Measurements from ENCODE around the gene KISS1. TPM values are rescaled to one million over a fixed set of nuclear protein-coding genes. Genes with fewer than 3 reads are reported as not detected.

The KISS1 gene
- total and polyA plus RNA-seq, 2 of the 4 experiments (the other 2 are of a cell fraction): 11.7 to 27.3 TPM

DNA sequence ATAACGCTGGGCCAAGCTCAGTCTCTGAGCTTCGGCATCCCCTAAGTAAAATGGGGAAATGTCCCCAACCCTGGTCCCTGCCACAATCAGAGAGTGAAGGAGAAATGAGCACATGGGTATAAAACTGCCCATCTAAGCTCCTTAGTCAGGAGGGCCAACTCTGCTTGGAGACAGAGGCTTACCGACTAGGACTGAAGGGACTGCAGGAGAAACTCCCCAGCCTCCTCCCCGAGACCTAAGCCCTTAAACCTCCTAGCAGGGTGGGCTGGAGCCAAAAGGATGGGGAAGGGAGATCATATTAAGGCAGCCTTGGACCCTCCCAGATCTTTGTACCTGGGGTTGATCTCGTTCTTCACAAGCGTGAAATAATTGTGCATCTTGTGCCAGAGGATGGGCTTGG, 50.0 kb downstream of the KISS1 start:
- no peak overlapping the region for H4K5ac ChIP-seq (ENCODE audit: low read depth, low read length)
- DNase-seq: no peak
- in situ Hi-C loops (cut with MboI; ENCODE audit: low sequenced_read_pairs): no loop called here

More for the DNA sequence above, 50.0 kb downstream of the KISS1 start:
- Histone ChIP-seq H3K18ac (ENCODE audit: low read depth, low read length) (no peak overlapping the region), H4K91ac (ENCODE audit: insufficient read depth, low read depth, low read length) (no peak overlapping the region), H3K27ac (ENCODE audit: insufficient read depth, low read length) (no peak overlapping the region), H4K20me1 (ENCODE audit: insufficient read depth, low read length) (no peaks in the 10 kb centered on the region), H3K4me3 (ENCODE audit: insufficient read depth, low read depth, low read length) (no peak overlapping the region), H3K27me3 (ENCODE audit: control insufficient read depth, insufficient read depth, low read length) (no peaks in the 10 kb centered on the region), H3K9me1 (ENCODE audit: insufficient read depth, low read length) (no peaks in the 10 kb centered on the region), H3K4me1 (ENCODE audit: control insufficient read depth, insufficient read depth, low read length) (peaks cover 2% of the 10 kb centered on the region; the same call in 1 of the 2 replicates), H3K9me3 (ENCODE audit: control insufficient read depth, insufficient read depth, low read length) (no peaks in the 10 kb centered on the region), H3K9ac (ENCODE audit: low read depth, low read length) (no peak overlapping the region), H2AK5ac (ENCODE audit: low read depth, low read length) (no peak overlapping the region), H2BK120ac (ENCODE audit: low read depth, low read length) (no peak overlapping the region), H2AK9ac (replicated peaks; ENCODE audit: low read depth, low read length, poor library complexity) (no peak overlapping the region), H3K56ac (ENCODE audit: extremely low read depth, insufficient read depth, low read length) (no peak overlapping the region), H2BK20ac (ENCODE audit: low read depth, low read length) (no peak overlapping the region), H3K79me1 (ENCODE audit: low read depth in 1 of 2, low read length in 2 of 2) (peaks cover 0 to 2% of the 10 kb centered on the region in 2 experiments; a peak in 2 of 4 replicates), H3K4ac (ENCODE audit: low read depth, low read length) (no peak overlapping the region), H3K23ac (ENCODE audit: low read depth, low read length) (no peak overlapping the region), H3K4me2 (ENCODE audit: low read depth, low read length) (no peak overlapping the region), H2AFZ (replicated peaks; ENCODE audit: low read length, poor library complexity) (no peak overlapping the region), H3K36me3 (ENCODE audit: control insufficient read depth, insufficient read depth, low read length) (peaks cover 12% of the 10 kb centered on the region), H4K8ac (ENCODE audit: low read depth in 2 of 2, low read length in 2 of 2) (no peak overlapping the region), H2BK15ac (ENCODE audit: low read depth, low read length) (no peak overlapping the region), H3K14ac (replicated peaks; ENCODE audit: low read depth, low read length) (no peak overlapping the region), H2BK5ac (ENCODE audit: low read depth, low read length, poor library complexity, severe bottlenecking) (no peak overlapping the region)
- dilution Hi-C loops (cut with HindIII; ENCODE audit: low sequenced_read_pairs, unreplicated experiment) (loop anchor here (25.0 kb wide), 1 partner anchor 284 kb away; the partner anchor contains the start of gene SNRPE), intact Hi-C loops (cut with micrococcal nuclease) (no loop called here)
- no CpG with 5 or more reads among the region's 6 CpGs for WGBS, 2 experiments (ENCODE audit: extremely low coverage in 2 of 2, insufficient read length in 1 of 2)
- ChIA-PET POLR2A (ENCODE audit: unreplicated experiment) (no interaction called here), CTCF (no interaction called here)
- BruUV-seq (replicated peaks): no TSS peak
- no peak for ATAC-seq (ENCODE audit: low read depth)
- TF ChIP-seq BHLHE40 (IDR thresholded peaks at IDR 0.05; ENCODE audit: low read depth, low read length): no peak
- no peak for TF ChIP-seq RFX5 (IDR thresholded peaks at IDR 0.05; ENCODE audit: low read depth, low read length)
- TF ChIP-seq, protein P1, sequence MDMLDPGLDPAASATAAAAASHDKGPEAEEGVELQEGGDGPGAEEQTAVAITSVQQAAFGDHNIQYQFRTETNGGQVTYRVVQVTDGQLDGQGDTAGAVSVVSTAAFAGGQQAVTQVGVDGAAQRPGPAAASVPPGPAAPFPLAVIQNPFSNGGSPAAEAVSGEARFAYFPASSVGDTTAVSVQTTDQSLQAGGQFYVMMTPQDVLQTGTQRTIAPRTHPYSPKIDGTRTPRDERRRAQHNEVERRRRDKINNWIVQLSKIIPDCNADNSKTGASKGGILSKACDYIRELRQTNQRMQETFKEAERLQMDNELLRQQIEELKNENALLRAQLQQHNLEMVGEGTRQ (IDR thresholded peaks at IDR 0.05; ENCODE audit: low read depth, low read length): no peak
- TF ChIP-seq POLR2A (IDR thresholded peaks at IDR 0.05; ENCODE audit: low read depth, low read length): no peak
- no peak for TF ChIP-seq RAD21 (IDR thresholded peaks at IDR 0.05; ENCODE audit: low read length)
- TF ChIP-seq MAFK (IDR thresholded peaks at IDR 0.05; ENCODE audit: low read depth, low read length): no peak
- TF ChIP-seq, protein P2, sequence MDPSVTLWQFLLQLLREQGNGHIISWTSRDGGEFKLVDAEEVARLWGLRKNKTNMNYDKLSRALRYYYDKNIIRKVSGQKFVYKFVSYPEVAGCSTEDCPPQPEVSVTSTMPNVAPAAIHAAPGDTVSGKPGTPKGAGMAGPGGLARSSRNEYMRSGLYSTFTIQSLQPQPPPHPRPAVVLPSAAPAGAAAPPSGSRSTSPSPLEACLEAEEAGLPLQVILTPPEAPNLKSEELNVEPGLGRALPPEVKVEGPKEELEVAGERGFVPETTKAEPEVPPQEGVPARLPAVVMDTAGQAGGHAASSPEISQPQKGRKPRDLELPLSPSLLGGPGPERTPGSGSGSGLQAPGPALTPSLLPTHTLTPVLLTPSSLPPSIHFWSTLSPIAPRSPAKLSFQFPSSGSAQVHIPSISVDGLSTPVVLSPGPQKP (IDR thresholded peaks at IDR 0.05; ENCODE audit: borderline replicate concordance, low read depth, low read length): no peak
- TF ChIP-seq NFE2L2 (IDR thresholded peaks at IDR 0.05; ENCODE audit: low read depth, low read length): no peak
- no peak for TF ChIP-seq RCOR1 (IDR thresholded peaks at IDR 0.05; ENCODE audit: insufficient replicate concordance, low read length)
- TF ChIP-seq CHD1 (IDR thresholded peaks at IDR 0.05; ENCODE audit: low read depth, low read length): no peak
- TF ChIP-seq CEBPB (IDR thresholded peaks at IDR 0.05; ENCODE audit: low read depth, low read length): no peak
- no peak for TF ChIP-seq MXI1 (IDR thresholded peaks at IDR 0.05; ENCODE audit: borderline replicate concordance, low read depth, low read length)
- no peak for TF ChIP-seq FOS (IDR thresholded peaks at IDR 0.05; ENCODE audit: low read depth, low read length)
- no peak for TF ChIP-seq SMC3 (IDR thresholded peaks at IDR 0.05; ENCODE audit: low read depth, low read length)
- TF ChIP-seq MAZ (IDR thresholded peaks at IDR 0.05; ENCODE audit: borderline replicate concordance, low read depth, low read length): no peak
- TF ChIP-seq, protein P3, sequence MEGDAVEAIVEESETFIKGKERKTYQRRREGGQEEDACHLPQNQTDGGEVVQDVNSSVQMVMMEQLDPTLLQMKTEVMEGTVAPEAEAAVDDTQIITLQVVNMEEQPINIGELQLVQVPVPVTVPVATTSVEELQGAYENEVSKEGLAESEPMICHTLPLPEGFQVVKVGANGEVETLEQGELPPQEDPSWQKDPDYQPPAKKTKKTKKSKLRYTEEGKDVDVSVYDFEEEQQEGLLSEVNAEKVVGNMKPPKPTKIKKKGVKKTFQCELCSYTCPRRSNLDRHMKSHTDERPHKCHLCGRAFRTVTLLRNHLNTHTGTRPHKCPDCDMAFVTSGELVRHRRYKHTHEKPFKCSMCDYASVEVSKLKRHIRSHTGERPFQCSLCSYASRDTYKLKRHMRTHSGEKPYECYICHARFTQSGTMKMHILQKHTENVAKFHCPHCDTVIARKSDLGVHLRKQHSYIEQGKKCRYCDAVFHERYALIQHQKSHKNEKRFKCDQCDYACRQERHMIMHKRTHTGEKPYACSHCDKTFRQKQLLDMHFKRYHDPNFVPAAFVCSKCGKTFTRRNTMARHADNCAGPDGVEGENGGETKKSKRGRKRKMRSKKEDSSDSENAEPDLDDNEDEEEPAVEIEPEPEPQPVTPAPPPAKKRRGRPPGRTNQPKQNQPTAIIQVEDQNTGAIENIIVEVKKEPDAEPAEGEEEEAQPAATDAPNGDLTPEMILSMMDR (conservative IDR thresholded peaks at IDR 0.05; ENCODE audit: low read depth, low read length): no peak

Data from IMR-90 (cell line).